ENCODE data around the gene ARRDC2.

Gene ARRDC2

DNA sequence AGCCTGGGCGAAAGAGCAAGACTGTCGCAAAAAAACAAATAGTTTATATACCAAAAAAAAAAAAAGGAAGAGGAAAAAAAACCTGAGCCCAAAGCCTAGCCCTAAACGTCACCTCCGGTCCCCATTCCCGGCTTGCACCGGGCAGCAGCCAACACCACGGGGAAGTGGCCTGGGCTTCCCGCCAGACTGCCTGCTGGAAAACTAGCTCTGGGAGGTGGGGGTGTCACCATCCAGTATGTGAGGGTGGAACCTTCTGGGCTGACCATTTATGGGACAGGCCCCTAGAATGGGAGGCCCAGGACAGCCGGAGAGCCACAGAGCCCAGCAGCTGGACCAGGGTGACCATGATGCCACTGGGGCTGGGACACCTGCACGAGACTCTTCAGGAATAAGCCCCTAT is 41.4 kb downstream of the ARRDC2 start:
- Mint-ChIP-seq H3K27me3 (ENCODE audit: low read depth) (peaks cover 11% of the 10 kb centered on the region), H3K9me3 (no peaks in the 10 kb centered on the region), H3K4me1 (peaks cover 4% of the 10 kb centered on the region), H3K27ac (no peak overlapping the region), H3K4me3 (no peak overlapping the region), H3K36me3 (ENCODE audit: low read depth) (no peaks in the 10 kb centered on the region)
- TF ChIP-seq, protein P1, sequence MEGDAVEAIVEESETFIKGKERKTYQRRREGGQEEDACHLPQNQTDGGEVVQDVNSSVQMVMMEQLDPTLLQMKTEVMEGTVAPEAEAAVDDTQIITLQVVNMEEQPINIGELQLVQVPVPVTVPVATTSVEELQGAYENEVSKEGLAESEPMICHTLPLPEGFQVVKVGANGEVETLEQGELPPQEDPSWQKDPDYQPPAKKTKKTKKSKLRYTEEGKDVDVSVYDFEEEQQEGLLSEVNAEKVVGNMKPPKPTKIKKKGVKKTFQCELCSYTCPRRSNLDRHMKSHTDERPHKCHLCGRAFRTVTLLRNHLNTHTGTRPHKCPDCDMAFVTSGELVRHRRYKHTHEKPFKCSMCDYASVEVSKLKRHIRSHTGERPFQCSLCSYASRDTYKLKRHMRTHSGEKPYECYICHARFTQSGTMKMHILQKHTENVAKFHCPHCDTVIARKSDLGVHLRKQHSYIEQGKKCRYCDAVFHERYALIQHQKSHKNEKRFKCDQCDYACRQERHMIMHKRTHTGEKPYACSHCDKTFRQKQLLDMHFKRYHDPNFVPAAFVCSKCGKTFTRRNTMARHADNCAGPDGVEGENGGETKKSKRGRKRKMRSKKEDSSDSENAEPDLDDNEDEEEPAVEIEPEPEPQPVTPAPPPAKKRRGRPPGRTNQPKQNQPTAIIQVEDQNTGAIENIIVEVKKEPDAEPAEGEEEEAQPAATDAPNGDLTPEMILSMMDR (IDR thresholded peaks at IDR 0.05; ENCODE audit: unreplicated experiment in 3 of 3): no peak

DNA sequence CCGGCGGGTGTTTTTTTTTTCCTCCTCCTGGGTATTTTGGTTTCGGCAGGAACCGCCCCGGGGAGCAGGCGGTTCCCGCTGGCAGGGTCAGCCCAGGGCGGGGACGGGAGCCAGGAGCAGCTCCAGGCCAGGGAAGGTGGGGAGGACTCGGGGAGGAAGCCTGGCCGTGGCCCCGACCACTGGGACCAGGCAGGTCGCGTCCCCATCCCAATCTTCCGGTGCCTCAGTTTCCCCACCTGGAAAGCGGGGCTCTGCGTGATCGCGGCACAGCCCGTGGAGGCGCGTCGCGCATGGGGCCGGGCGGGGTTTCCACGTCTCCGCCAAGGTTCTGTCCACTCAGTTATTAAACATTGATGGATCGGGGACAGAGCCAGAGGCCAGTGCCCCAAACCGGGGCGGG is 43.9 kb downstream of the ARRDC2 start:
- no peak overlapping the region for H3K27ac Mint-ChIP-seq
- TF ChIP-seq, protein P1 (IDR thresholded peaks at IDR 0.05; ENCODE audit: unreplicated experiment in 3 of 3): no peak

DNA sequence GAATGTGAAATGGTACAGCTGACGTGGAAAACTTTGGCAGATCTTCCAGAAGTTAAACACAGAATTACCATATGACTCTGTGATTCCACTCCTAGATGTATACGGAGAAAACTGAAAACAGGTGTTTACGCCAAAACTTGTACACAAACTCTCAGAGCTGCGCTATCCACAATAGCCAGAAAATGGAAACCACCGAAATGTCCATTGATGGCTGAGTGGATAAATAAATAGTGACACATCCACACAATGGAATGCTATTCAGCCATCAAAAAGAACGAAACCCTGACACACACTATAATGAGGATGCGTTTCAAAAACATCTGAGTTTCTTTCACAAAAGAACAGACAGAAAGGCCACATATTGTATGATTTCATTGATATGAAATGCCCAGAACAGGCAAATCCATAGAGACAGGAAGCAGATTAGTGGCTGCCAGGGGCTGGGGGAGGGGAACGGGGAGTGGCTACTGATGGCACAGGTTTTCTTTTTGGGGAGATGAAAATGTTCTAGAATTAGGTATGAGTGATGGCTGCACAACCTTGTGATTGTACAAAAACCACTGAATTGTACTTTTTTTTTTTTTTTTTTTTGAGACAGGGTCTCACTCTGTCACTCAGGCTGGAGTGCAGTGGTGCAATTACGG is 45.7 kb downstream of the ARRDC2 start:
- H3K9me3 Mint-ChIP-seq: no peaks in the 10 kb centered on the region
- no peak overlapping the region for H3K27ac Mint-ChIP-seq
- no peaks in the 10 kb centered on the region for H3K4me1 Mint-ChIP-seq
- no peak overlapping the region for H3K4me3 Mint-ChIP-seq
- H3K36me3 Mint-ChIP-seq (ENCODE audit: low read depth): no peaks in the 10 kb centered on the region
- TF ChIP-seq, protein P1 (IDR thresholded peaks at IDR 0.05; ENCODE audit: unreplicated experiment in 3 of 3): no peak
- peaks cover 11% of the 10 kb centered on the region for H3K27me3 Mint-ChIP-seq (ENCODE audit: low read depth)

More for the DNA sequence above, 43.9 kb downstream of the ARRDC2 start:
- Mint-ChIP-seq H3K36me3 (ENCODE audit: low read depth) (no peaks in the 10 kb centered on the region), H3K27me3 (ENCODE audit: low read depth) (peaks cover 11% of the 10 kb centered on the region), H3K4me3 (no peak overlapping the region), H3K9me3 (no peaks in the 10 kb centered on the region), H3K4me1 (no peaks in the 10 kb centered on the region)

DNA sequence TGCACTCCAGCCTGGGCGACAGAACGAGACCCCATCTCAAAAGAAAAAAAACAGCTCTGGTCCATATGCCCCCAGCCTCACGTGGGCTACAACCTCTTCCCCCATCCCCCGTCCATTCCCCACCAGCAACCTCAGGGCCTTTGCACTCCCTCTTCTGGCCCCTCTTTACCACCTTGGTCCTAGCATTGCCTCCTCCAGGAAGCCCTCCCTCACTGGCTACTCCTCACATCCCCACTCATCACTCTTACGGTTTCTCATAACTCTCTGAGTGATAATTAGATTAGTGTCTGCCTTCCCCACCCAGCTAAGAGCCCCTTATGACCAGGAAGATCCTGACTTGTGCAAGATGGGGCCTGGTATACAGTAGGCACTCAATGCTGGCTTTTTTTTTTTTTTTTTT is 48.0 kb downstream of the ARRDC2 start:
- TF ChIP-seq, protein P1 (IDR thresholded peaks at IDR 0.05; ENCODE audit: unreplicated experiment in 3 of 3): no peak
- H3K4me3 Mint-ChIP-seq: no peak overlapping the region
- H3K4me1 Mint-ChIP-seq: no peaks in the 10 kb centered on the region
- H3K27ac Mint-ChIP-seq: no peak overlapping the region
- H3K9me3 Mint-ChIP-seq: no peaks in the 10 kb centered on the region
- H3K27me3 Mint-ChIP-seq (ENCODE audit: low read depth): peaks cover 12% of the 10 kb centered on the region
- H3K36me3 Mint-ChIP-seq (ENCODE audit: low read depth): no peaks in the 10 kb centered on the region

DNA sequence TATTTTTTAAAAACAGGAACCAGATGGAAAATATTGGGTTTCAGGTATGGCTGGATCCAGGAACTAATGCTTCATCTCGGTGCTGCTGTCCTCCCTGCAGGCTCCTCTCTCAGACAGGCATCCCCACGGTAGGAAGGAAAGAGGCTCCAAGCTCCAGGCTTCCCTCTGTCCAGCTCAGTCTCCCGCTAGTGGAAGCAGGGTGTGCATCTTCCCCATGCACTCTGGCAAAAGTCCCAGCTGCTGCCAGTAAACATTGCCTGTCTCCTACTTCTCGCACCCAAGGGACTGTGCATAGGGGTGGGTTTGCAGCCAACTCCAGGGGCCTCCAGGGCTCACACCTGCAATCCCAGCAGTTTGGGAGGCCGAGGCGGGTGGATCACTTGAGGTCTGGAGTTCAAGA is 49.6 kb downstream of the ARRDC2 start:
- Mint-ChIP-seq H3K27me3 (ENCODE audit: low read depth) (peaks cover 12% of the 10 kb centered on the region), H3K27ac (no peak overlapping the region), H3K4me1 (no peaks in the 10 kb centered on the region), H3K4me3 (no peak overlapping the region), H3K36me3 (ENCODE audit: low read depth) (no peaks in the 10 kb centered on the region), H3K9me3 (no peaks in the 10 kb centered on the region)
- TF ChIP-seq, protein P1 (IDR thresholded peaks at IDR 0.05; ENCODE audit: unreplicated experiment in 3 of 3): no peak
